KMS-11 (cell line): ENCODE data around the gene CIB4.

Experiments
- H2AFZ ChIP-seq: fragments of 200-600 bp; sonication (generic); 2 replicates; pipeline ENCODE4 v1.6.1; 2016; ENCODE audit warnings: antibody characterized with exemption, mixed run types, low read depth
- H3K27ac ChIP-seq: fragments of 200-600 bp; sonication (generic); 2 replicates; pipeline ENCODE4 v1.6.1; 2016; ENCODE audit warnings: mild to moderate bottlenecking, mixed run types
- H3K27me3 ChIP-seq: fragments of 200-600 bp; sonication (generic); 2 replicates; pipeline ENCODE4 v1.6.1; 2017; ENCODE audit warnings: mild to moderate bottlenecking, low read depth, mixed run types, moderate library complexity; ENCODE audit not compliant: insufficient read depth
- H3K36me3 ChIP-seq: fragments of 200-600 bp; sonication (generic); 2 replicates; pipeline ENCODE4 v1.6.1; 2017; ENCODE audit warnings: mild to moderate bottlenecking, mixed run types; ENCODE audit not compliant: insufficient read depth
- H3K4me1 ChIP-seq: fragments of 200-600 bp; sonication (generic); 2 replicates; pipeline ENCODE4 v1.6.1; 2016; ENCODE audit warnings: mild to moderate bottlenecking, low read depth, mixed run types; ENCODE audit not compliant: poor library complexity, severe bottlenecking
- H3K4me2 ChIP-seq: fragments of 200-600 bp; sonication (generic); 2 replicates; pipeline ENCODE4 v1.7.0; 2016; ENCODE audit warnings: mild to moderate bottlenecking, mixed run types
- H3K4me3 ChIP-seq: fragments of 200-600 bp; sonication (generic); IDR thresholded peaks from 2 replicates; pipeline ENCODE4 v1.6.1; 2017; ENCODE audit warnings: low read depth, low read length, mixed read lengths; ENCODE audit not compliant: insufficient read depth
- H3K79me2 ChIP-seq: fragments of 200-600 bp; sonication (generic); 2 replicates; pipeline ENCODE4 v1.6.1; 2016; ENCODE audit warnings: low read depth, mixed run types; ENCODE audit not compliant: insufficient read depth
- H3K9ac ChIP-seq: fragments of 200-600 bp; sonication (generic); 2 replicates; pipeline ENCODE4 v1.6.1; 2016; ENCODE audit warnings: mild to moderate bottlenecking, mixed run types
- H4K20me1 ChIP-seq: fragments of 200-600 bp; sonication (generic); 2 replicates; pipeline ENCODE4 v1.6.1; 2016; ENCODE audit warnings: mild to moderate bottlenecking, mixed run types; ENCODE audit not compliant: insufficient read depth
- TF ChIP-seq, protein P1 (sequence below): fragments of 200-600 bp; sonication (generic); conservative IDR thresholded peaks from 2 replicates; pipeline ENCODE4 v1.6.1; 2017; ENCODE audit warnings: low read depth, mild to moderate bottlenecking, antibody characterized with exemption, low read length, moderate library complexity, mixed read lengths

Gene CIB4

DNA sequence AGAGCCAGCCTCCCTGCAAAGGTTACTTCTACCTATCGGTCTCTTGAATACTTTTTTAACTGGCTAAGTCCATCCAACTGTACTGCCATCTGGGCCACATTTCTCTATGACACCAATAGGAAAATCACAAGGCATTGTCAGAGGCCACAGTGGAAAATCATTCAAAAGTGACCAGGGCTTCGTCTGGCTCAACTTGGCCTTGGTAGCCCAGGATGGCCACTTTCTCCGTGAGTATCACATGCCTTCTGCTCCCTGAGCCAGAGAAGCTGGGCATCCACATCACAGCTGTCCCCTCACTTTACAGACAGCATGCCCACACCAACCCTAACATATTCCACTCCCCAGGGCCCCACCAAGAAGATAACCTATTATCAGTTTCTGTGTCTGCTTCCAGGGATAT lies 5.8 kb downstream of the CIB4 start:
- H3K27ac ChIP-seq: no peak overlapping the region
- TF ChIP-seq, protein P1, sequence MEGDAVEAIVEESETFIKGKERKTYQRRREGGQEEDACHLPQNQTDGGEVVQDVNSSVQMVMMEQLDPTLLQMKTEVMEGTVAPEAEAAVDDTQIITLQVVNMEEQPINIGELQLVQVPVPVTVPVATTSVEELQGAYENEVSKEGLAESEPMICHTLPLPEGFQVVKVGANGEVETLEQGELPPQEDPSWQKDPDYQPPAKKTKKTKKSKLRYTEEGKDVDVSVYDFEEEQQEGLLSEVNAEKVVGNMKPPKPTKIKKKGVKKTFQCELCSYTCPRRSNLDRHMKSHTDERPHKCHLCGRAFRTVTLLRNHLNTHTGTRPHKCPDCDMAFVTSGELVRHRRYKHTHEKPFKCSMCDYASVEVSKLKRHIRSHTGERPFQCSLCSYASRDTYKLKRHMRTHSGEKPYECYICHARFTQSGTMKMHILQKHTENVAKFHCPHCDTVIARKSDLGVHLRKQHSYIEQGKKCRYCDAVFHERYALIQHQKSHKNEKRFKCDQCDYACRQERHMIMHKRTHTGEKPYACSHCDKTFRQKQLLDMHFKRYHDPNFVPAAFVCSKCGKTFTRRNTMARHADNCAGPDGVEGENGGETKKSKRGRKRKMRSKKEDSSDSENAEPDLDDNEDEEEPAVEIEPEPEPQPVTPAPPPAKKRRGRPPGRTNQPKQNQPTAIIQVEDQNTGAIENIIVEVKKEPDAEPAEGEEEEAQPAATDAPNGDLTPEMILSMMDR: no peak
- no peaks in the 10 kb centered on the region for H4K20me1 ChIP-seq

DNA sequence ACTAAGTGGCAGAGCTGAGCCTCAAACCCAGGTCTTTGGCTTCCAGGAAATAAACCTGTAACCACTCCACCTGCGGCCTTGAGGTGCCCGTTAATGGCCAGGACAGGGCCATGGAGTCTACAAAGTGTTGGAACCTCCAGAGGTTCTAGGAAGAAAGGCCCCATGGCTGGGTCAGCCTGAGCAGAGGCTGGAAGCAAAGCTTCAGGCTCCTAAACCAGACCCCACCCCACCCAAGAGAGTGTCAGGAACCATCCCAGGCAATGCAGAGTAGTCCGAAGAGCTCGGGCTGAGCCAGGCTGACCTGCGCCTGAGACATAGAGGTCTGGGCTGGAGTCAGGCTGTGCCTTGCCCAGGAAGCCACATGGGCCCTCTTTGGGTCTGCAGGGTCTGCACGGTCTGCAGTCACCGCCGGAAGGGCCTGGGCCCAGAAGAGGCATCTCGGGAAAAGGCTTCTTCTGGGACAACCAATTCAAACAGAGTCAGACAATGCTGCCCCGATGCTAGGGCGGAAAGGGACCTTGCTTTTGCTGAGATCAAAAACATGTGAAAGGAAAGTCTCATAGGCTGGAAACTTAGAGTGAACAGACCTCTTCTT lies 6.4 kb downstream of the CIB4 start:
- no peaks in the 10 kb centered on the region for H3K4me1 ChIP-seq
- no peaks in the 10 kb centered on the region for H3K36me3 ChIP-seq
- TF ChIP-seq, protein P1: no peak
- no peaks in the 10 kb centered on the region for H3K79me2 ChIP-seq
- H2AFZ ChIP-seq: no peak overlapping the region
- no peak overlapping the region for H3K9ac ChIP-seq
- H3K4me3 ChIP-seq: no peak overlapping the region
- no peak overlapping the region for H3K4me2 ChIP-seq
- no peaks in the 10 kb centered on the region for H4K20me1 ChIP-seq
- H3K27me3 ChIP-seq: peaks cover 4% of the 10 kb centered on the region; the same call in 1 of the 2 replicates
- H3K27ac ChIP-seq: no peak overlapping the region

More for the DNA sequence above, 5.8 kb downstream of the CIB4 start:
- H2AFZ ChIP-seq: no peak overlapping the region
- H3K9ac ChIP-seq: no peak overlapping the region
- no peaks in the 10 kb centered on the region for H3K36me3 ChIP-seq
- H3K79me2 ChIP-seq: no peaks in the 10 kb centered on the region
- no peaks in the 10 kb centered on the region for H3K4me1 ChIP-seq
- no peak overlapping the region for H3K4me2 ChIP-seq
- no peak overlapping the region for H3K4me3 ChIP-seq
- no peaks in the 10 kb centered on the region; the same call in 1 of the 2 replicates for H3K27me3 ChIP-seq

DNA sequence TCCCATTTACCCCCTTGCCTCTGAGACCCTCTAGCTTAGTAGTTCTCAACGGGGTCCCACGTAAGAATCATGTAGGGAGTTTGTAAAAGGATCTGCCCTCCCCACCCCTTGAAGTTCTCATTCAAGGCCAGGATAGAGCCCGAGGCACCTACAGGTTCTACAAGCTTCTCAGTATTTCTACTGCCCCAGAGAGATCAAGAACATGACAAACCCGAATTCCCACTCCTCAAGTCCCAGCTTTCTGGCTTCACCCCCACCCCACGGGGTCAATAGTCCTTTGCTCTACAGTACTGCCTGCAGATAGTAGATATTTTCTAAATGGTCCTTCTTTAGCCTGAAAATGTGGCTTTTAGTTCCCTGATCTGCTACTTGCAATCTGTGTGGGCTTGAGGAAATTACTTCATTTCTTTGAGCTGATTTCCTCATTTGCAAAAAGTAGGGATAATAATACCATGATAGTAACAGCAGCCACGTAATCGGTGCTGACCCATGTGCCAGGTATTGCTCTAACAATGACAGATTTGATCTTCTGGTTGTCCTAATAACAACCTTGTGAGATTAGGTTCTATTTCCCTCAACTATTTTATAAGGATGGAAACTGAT lies 7.1 kb downstream of the CIB4 start:
- Histone ChIP-seq H3K36me3 (no peaks in the 10 kb centered on the region), H3K4me1 (no peaks in the 10 kb centered on the region), H3K79me2 (no peaks in the 10 kb centered on the region), H3K27ac (no peak overlapping the region), H3K4me3 (no peak overlapping the region), H3K4me2 (no peak overlapping the region), H4K20me1 (no peaks in the 10 kb centered on the region), H3K9ac (no peak overlapping the region), H3K27me3 (peaks cover 4% of the 10 kb centered on the region; the same call in 1 of the 2 replicates), H2AFZ (no peak overlapping the region)
- TF ChIP-seq, protein P1: no peak

DNA sequence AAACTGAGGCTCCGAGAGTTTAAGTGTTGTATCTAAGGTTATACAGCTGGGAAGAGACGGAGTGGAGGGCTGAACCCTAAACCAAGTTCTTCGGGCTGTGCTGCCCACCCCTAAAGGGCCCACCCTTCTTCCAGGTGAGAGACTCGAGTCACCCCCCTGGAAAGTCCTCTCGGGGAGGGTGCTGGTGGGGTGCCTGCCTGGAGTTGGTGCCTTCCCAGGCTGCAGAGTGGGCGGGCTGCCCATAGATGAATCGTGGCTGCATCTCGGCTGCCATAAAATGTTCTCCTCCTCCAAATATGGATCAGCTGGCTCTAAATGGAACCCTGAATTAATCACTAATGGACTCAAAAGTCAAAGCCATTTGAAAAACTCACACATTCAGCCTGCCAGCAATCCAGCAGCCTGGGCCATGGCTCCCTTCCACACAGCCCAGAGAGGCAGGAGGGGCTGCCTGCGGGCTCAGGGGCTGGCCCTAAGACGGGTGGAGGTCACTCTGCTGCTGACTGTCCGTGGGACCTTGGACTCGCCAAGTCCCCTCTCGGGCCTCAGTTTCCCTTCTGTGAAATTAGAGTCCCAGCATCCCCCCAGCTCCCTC lies 7.7 kb downstream of the CIB4 start:
- peaks cover 4% of the 10 kb centered on the region; the same call in 1 of the 2 replicates for H3K27me3 ChIP-seq
- H3K9ac ChIP-seq: no peak overlapping the region
- no peaks in the 10 kb centered on the region for H3K36me3 ChIP-seq

More for the DNA sequence above, 7.7 kb downstream of the CIB4 start:
- no peaks in the 10 kb centered on the region for H4K20me1 ChIP-seq
- H3K4me2 ChIP-seq: no peak overlapping the region
- no peak overlapping the region for H2AFZ ChIP-seq
- no peaks in the 10 kb centered on the region for H3K79me2 ChIP-seq
- H3K27ac ChIP-seq: no peak overlapping the region
- TF ChIP-seq, protein P1: no peak
- H3K4me1 ChIP-seq: no peaks in the 10 kb centered on the region
- no peak overlapping the region for H3K4me3 ChIP-seq
